GM18519 (cell line): ENCODE results near the gene ADA.

Source experiments
- ATAC-seq: cut with Tn5 transposase; IDR thresholded peaks from one replicate; pipeline ENCODE4 v1.9.1; 2021; ENCODE audit warnings: mild to moderate bottlenecking, moderate library complexity; ENCODE audit not compliant: unreplicated experiment, low FRiP score

ADA gene

DNA sequence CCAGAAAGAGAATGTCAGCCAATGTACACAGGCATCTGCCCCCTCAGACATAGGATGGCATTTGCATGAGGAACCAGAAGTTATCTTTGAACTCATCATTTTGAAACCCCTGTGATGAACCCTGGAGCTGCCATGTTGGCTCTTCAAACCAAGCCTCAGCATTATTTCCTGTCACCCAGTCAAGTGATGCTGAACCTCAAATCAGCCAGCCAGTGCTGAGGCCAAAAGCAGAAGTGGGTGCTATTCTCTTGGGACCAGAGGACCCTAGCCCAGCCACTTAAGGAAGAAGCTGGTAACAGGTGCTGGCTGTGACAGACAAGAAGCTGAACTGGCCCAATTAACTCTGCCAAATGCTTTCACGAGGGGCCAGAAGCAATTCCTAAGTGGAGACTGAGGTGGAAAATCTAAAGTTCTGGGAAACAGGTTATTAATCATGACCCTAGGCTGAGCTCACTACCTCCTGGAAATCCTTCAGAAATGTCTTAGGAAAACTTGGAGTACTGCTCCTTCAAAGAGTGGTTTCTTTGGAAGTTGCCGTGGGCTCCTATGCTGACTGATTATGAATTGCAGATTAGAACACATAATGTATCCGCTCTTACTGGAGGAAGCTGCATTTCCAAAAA lies 65.1 kb downstream of the ADA start:
- peak; percentile 42 for ATAC-seq

DNA sequence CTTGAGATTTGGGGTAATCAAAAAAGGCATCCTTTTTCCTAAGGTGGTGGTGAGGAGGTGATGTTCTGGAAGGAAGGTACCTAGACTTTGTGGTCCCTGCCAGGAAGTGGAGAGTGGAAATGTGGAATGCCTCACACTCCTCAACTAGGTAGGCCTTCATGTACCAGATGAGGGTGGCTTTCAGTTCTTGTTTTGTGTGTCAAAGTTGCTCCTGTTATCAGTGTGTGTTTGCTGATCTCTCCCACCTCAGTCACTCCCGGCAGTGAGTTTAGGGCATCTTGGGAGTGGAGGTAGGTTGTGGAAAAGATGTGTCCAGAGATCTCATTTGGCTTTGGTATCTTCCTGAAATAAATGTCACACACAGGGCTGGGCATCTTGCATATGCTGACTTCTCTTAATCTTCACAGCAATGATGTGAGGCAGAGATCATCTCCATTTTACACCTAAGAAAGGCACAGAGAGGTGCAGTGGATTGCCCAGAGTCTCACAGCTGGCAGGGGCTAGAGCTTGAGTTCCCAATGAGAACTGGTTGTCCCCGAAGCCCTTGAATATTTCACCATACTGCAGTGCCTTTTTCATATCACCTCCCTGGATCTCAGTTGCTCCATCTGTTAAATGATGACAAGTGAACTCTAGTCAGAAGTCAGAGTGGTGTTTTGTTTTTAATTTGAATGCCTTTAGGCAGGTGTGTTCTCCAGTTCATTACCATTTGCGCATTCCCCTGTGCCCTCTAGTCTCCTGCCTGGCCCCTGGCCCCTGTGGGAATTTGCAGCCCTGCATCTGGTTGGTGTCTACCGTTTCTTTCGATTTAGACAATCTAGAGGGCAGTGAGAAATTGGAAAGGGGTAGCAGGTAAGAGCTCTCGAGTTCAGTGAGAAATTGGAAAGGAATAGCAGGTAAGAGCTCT lies 66.2 kb downstream of the ADA start:
- ATAC-seq, result no peak

DNA sequence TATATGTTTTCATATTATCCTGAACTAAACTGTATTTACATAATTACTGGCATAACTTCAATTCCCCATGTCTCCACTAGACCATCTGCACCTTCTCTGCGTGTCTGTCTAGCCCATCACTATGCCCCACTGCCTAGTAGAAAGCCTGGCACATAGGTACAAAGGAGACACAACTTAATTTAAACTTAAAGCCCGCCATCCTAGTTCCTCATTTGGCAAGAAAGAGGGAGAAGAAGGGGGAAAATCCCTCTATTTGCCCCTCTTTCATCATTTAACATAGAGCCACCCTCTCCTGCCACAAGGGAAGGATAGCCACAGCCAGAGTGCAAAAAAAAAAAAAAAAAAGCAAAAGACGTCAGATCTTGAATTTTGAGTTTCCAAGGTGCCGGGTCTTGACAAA lies 67.3 kb downstream of the ADA start:
- no peak for ATAC-seq

DNA sequence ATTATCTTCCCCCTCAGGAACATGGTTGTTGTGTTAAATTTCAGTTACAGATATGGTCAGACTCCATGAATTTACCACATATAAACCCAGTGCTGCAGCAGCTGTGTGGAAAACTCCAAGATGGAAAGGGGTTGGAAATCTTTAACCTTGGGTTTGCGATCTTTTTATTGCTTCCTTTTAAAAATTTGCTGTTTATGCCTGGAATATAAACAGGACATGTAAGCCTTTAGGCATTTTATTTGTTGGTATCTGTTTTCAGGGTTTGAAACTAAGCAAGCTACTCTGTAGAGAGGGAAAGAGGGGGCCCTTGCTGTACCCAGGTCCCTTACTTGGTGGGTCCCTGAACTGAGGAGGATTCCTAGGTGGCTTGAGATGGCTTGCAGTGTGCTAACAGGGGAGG lies 68.3 kb downstream of the ADA start:
- no peak for ATAC-seq

DNA sequence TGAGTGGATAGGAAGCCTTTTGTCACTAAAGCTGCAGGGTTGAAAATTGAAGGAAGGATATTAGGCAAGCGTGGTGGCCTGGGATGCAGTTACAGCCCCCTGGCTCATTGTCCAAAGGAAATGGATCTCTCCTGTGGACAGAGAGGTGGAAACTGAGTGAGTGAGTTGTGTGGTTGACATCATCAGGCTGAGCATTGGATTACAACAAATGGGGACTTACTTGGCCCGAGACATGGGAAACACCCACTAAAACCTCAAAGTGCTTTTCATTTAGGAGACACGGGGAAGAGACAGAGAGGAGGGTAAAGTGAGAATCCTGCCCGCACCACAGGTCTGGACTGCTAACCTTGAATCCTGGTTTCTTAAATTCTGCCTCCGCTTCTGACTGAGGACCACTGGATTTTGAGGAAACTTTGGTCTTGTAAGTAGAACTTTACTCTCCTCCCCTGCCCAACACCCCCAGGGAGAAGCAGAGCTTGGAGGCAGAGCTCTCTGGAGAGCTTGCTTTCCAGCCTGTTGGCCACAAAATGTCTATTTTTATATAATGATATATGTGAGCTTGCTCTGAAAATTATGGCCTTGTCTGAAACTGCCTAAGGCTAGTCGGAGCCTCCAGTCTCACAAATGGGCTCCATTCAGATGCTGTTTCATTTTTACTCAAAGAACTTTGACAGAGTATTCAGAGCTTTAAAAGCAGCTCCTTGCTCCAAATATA lies 69.0 kb downstream of the ADA start, which contains the start of gene PKIG:
Gene PKIG (plus strand): TSS at position 269 of the 715 bp plus-strand sequence. CDS start 31,978 bp downstream, outside the sequence.
- ATAC-seq, result no peak

DNA sequence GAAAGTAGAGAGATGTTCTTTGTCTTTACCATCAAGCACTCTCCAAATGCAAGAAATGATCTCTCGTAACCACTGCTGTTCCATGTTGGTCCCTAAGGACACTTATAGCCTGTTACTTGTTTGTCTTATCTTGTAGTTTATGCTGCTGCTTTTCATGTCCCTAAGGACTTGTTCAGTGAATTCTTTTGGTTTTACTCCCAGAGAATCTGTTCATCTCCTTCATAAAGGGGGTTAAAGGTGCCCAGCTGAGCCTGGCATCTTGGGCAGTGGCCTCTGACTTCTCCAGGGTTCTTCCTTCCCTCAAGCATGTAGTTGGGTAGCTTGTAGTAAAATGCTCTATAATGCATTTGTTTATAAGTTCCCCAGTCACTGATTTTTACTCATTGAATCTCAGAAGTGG lies 70.0 kb downstream of the ADA start:
- no peak for ATAC-seq

DNA sequence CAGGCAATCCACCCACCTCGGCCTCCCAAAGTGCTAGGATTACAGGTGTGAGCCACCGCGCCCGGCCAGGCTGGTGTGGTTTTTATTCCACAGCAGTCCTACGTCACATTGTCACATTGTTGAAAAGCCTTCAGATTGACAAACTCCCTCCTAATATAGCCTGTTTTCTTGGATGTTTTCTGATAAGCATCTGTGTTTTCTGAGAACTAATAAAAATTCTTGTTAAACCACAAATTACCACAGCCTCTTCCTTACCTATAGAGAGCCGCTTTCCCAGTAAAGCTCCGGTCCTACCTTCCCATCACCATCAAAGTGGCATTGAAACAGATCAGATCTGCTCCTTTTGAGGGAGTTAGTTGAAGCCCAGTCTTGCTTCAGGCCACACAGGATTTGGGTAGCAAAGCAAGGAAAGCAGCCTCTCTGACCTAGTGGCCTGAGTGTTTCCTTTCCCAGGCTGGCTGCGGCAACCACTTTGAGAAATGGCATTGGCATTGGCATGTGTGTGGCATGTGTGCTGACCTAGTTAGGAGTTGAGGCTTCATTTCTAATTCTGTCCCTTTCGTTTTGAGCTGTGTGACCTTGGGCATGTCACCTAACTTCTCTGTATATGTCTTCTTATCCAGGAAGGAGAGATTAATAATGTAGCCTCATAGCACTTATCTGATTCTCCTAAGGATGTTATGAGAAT lies 70.8 kb downstream of the ADA start:
- ATAC-seq, result no peak

DNA sequence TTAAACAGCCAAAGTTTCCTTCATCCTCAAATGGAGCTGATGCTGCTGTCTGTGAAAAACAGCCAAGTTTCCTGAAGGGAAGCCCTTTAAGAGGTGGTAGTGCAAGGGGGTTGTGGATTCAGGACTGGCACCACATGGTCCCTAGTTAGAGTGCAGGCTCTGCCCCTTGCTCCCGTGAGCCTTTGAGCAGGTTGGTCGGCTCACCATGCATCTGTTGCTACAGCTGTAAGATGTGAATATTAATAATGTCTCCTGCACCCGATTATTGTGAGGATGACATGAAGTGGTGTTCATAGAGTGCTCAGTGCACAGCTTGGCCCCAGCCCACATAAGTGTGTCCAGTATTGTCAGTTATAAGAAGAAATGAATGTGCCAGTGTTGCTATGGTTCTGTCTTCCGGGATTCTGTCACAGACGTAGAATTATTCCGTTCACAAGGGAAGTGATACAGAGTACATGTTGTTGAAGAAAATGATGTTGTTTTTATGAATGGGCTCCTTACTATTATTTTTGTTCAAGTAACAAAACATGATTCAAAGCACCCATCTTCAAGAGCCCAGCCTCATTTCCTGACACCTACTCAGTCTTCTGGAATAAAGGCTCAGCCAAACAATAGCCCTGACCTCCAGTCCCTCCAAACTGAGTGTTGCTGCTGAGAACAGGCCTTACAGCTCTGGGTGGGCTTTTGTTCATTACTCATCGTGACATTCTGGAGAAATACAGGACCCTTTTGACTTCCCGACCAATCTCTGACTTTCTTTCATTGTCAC lies 72.0 kb downstream of the ADA start:
- ATAC-seq, result no peak

DNA sequence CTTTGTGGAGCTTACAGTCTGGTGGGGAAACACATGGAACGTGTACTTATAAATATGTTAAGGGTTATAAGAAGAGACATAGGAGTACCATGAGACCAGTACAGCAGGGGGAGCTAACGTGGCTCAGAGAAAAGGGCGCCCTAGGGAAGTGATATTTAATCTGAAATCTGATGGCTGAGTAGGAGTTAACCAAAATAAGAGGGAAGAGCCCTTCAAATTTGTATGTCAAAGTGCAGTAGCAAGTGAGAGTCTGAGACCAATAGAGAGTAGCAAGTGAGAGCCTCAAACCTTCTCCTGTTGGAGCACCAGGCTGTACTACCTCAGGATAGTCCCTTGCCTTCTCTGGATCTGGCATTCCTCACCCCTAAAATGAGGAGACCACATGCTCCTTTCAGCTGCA lies 75.2 kb downstream of the ADA start:
- no peak for ATAC-seq

DNA sequence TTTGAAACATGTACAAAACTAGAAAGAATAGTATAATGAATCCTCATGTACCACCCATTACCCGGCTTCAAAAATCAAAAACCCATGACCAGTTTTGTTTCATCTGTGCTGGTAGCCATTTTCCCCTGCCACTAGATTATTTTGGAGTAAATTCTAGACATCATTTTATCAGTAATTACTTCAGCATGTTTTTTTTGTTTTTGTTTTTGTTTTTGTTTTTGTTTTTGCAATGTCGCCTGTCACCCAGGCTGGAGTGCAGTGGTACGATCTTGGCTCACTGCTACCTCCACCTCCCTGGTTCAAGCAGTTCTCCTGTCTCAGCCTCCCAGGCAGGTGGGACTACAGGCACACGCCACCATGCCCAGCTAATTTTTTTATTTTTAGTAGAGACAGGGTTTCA lies 77.1 kb downstream of the ADA start:
- ATAC-seq, result no peak

DNA sequence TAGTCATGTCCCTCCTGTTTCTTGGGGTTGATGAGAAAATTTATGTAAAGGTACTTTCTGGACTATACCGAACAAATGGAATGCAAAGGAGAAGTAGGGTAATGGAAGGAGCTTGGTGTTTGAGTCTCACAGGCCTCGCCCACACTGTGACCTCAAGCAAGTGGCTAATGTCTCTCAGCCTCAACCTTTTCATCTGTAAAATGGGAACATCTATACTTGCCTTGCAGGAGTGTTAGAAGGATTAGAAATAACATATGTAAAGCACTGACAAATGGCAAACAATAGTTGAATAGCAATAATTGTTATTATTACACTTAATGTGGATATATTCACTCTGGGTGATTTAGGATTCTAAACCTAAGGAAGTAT lies 78.0 kb downstream of the ADA start:
- ATAC-seq, result no peak

DNA sequence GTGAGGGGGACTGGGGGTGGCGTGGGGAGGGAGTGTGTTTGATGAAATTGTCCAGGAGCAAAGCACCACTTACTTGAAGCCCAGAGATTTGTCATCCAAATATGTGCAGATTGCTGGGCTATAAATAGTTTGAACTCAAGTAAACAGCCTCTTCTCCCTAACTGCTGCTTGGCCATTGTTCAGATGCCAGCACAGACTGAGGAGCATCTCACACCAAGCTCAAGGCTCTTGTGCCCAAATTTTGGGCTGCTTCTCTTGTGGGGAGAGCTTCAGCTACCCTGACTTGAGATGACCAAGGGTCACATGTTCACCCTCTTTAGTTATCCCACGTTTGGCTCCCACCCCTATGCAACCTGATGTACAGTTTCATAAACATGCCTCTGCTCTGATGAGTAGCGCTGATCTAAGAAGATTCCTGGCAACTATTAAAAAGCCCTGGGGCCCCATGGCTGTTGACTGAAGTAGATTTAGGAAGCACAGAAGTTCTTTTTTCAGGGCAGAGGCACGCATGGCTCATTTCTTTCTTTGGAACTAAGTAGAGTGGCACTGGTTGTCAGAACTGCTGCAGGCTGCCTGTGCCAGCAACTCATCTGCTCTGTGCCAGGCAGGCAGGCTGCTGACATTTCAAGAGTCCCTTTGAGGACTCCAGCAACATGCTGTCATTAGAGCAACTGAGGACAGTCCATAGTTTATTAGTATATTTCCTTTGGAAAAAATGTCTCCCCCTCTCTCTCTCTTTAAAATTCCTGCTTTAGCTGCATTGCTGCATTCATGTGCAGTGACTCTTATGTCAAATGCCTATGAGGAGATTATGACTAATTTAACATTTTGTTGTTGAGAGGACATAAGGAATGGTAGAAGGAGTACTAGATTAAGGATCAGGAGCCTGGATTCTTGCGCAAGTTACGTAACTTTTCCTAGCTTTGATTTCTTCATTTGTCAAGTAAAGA lies 78.7 kb downstream of the ADA start:
- no peak for ATAC-seq

DNA sequence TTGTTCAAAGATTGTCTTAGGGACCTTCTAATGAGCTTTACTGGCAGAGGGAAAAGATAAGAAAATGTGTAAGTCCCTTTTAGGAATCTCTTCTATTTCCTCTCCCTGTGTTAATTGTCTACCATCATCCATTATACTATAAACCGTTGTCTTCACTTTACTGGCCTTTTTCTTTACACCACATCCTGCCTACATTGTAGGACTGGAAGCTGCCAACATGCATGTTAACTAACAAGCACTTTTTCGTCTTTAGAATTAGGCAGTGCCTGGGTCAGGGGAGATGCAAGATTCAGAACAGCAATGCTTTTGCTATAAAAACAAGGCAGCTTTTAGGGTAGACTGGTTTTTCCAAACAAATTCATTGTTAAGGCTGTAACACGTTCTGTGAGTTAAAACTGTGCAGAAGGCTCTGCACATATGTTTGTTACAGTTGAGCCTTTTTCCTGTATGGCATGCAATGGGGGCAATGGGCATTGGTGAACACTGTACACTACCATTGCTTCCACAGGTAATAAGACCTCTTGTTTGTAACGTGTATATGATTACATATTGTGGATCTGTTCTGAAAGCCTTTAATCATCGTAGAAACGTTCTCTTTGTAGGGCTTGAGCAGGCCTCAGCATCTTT lies 80.0 kb downstream of the ADA start:
- ATAC-seq, result no peak

DNA sequence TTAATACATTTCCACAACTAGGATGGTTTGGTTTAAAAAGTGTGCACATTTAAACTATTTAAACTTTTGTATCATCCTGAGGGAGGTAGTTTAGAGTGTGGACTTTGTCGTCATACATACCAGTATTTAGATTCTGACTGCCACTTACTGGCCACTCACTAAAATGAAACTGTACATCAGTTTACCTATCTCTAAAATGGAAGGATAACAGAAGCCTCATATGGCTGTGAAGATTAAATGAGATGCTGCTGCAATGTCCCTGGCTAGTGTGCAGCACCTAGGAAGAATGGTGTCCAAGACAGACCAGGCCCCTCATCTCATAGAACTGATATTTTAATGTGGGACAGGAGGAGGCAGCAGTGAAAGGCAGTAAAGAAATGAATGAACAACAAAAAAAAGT lies 81.1 kb downstream of the ADA start:
- no peak for ATAC-seq
